Measurements from ENCODE around the gene NR2F2.
"Not testable (repeated sequence)": the region's sequence is repeated elsewhere in the genome, so short reads cannot be mapped to it uniquely, and the experiment has no call there.

Gene NR2F2

GRCh38 chr15:96374499-96374898 lies 44.0 kb downstream of the NR2F2 start:
- no peak for DNase-seq

GRCh38 chr15:96379592-96379991 lies 49.1 kb downstream of the NR2F2 start:
- not testable (repeated sequence) for DNase-seq

- no peak for DNase-seq
Observed at GRCh38 chr15:96381463-96381862, 51.0 kb downstream of the NR2F2 start.

- no peak for DNase-seq
Observed at GRCh38 chr15:96385195-96385594, 54.7 kb downstream of the NR2F2 start.

- no peak for DNase-seq
Observed at GRCh38 chr15:96388673-96389072, 58.2 kb downstream of the NR2F2 start.

Measured in NCI-H524 (cell line).